ENCODE results near the gene UBXN6.

The UBXN6 gene

GRCh38 chr19:4483385-4483784, 25.8 kb upstream of the UBXN6 start:
- TF ChIP-seq CTCF (conservative IDR thresholded peaks at IDR 0.05; ENCODE audit: control insufficient read depth, insufficient read depth, low read depth, low read length), result no peak
- H3K4me3 ChIP-seq (ENCODE audit: control insufficient read depth, low read depth, low read length), result no peak overlapping the region
- DNase-seq (ENCODE audit: low read depth), result no peak

GRCh38 chr19:4482721-4483364, 25.2 kb upstream of the UBXN6 start:
- DNase-seq (ENCODE audit: low read depth), result no peak
- H3K4me3 ChIP-seq (ENCODE audit: control insufficient read depth, low read depth, low read length), result no peak overlapping the region
- TF ChIP-seq CTCF (conservative IDR thresholded peaks at IDR 0.05; ENCODE audit: control insufficient read depth, insufficient read depth, low read depth, low read length), result no peak

GRCh38 chr19:4477034-4477801, 19.6 kb upstream of the UBXN6 start:
- DNase-seq (ENCODE audit: low read depth), result no peak

GRCh38 chr19:4474514-4475022, 17.0 kb upstream of the UBXN6 start:
- H3K4me3 ChIP-seq (ENCODE audit: control insufficient read depth, low read depth, low read length), result peak overlapping the region; percentile 72
- peak; percentile 55 for DNase-seq (ENCODE audit: low read depth)

More at GRCh38 chr19:4477034-4477801, 19.6 kb upstream of the UBXN6 start:
- no peak overlapping the region for H3K4me3 ChIP-seq (ENCODE audit: control insufficient read depth, low read depth, low read length)
- TF ChIP-seq CTCF (conservative IDR thresholded peaks at IDR 0.05; ENCODE audit: control insufficient read depth, insufficient read depth, low read depth, low read length), result no peak

GRCh38 chr19:4473763-4474513, 16.3 kb upstream of the UBXN6 start:
- no peak for TF ChIP-seq CTCF (conservative IDR thresholded peaks at IDR 0.05; ENCODE audit: control insufficient read depth, insufficient read depth, low read depth, low read length)
- peak overlapping the region; percentile 72 for H3K4me3 ChIP-seq (ENCODE audit: control insufficient read depth, low read depth, low read length)
- no peak for DNase-seq (ENCODE audit: low read depth)

More at GRCh38 chr19:4474514-4475022, 17.0 kb upstream of the UBXN6 start:
- TF ChIP-seq CTCF (conservative IDR thresholded peaks at IDR 0.05; ENCODE audit: control insufficient read depth, insufficient read depth, low read depth, low read length), result no peak

- peak overlapping the region; percentile 72 for H3K4me3 ChIP-seq (ENCODE audit: control insufficient read depth, low read depth, low read length)
- TF ChIP-seq CTCF (conservative IDR thresholded peaks at IDR 0.05; ENCODE audit: control insufficient read depth, insufficient read depth, low read depth, low read length), result no peak
- DNase-seq (ENCODE audit: low read depth), result no peak
Measured at GRCh38 chr19:4473011-4473762, 15.6 kb upstream of the UBXN6 start.
